ENCODE data around the gene SLC12A8.

GRCh38 chr3:125051205-125051604 lies 161.3 kb downstream of the SLC12A8 start:
- TF ChIP-seq GATA2 (IDR thresholded peaks at IDR 0.05; ENCODE audit: low read depth, low read length) (no peak), GATA3 (IDR thresholded peaks at IDR 0.05; ENCODE audit: low read depth, low read length) (no peak)
